ENCODE measurements around the gene POLD2.

Gene POLD2

GRCh38 chr7:44123190-44124003, at the start of gene POLD2:
Gene POLD2, minus strand, starts transcription at chr7:44123548. Its CDS starts 1,495 bp downstream, at chr7:44122053.
- DNase-seq, result peak; percentile 98

- no peak for DNase-seq
Observed at GRCh38 chr7:44172803-44173424, 49.6 kb upstream of the POLD2 start.

DNA sequence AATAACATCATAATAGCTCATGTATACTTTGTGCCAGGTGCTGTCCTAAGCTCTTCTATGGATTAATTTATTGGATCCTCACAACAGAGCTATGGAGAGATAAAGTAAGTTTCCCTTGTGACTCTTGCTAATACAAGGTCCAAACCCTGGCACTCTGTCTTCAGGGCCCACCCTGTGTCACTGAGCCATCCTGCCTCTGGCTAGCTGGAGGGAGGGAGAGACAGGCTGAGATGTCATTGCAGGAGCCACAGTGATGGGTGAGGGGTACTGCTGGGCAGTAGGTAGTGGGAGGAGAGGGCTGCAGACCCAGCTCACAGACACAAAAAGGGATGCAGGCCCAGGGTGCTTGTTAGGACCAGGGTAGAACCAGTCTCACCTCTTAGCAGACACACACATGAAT, 49.0 kb upstream of the POLD2 start:
- DNase-seq, result peak; percentile 28

DNA sequence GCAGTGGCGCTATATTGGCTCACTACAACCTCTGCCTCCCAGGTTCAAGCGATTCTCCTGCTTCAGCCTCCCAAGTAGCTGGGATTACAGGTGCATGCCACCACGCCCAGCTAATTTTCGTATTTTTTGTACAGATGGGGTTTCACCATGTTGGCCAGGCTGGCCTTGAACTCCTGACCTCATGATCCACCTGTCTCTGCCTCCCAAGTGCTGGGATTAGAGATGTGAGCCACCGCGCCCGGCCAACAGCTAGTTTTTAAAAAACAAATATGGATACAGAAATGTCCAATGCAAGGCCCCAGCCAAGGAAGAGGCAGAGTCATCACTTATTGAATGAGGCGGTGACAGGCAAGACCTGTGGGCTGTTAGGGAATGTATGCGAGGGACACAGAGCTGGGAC, 48.6 kb upstream of the POLD2 start:
- peak; percentile 15 for DNase-seq

GRCh38 chr7:44167920-44168319, 44.6 kb upstream of the POLD2 start:
- no peak for DNase-seq

- no peak for DNase-seq
Observed at GRCh38 chr7:44163591-44163990, 40.2 kb upstream of the POLD2 start.

GRCh38 chr7:44162785-44163395, 39.5 kb upstream of the POLD2 start:
- peak; percentile 30 for DNase-seq

DNA sequence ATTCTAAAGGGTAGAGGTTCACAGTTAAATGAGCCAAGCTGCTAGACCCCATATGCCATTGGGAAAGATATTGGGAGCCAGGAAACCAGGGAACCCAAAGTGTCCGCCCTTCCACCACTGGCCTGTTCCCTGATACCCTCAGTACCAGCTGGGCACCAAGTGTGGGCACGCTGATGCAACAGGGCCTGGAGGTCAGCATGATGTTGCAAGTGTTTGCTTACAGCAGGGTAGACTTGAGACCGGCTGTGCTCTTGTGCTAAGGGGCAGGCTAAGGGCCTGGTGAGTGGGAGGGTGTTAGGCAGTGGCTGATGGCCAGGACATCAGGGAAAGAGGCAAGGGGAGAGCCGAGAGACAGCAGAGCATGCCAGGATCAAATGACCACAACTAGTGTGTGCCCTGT, 38.8 kb upstream of the POLD2 start:
- peak; percentile 22 for DNase-seq

- peak; percentile 36 for DNase-seq
Observed at GRCh38 chr7:44161371-44161770, 38.0 kb upstream of the POLD2 start.

DNA sequence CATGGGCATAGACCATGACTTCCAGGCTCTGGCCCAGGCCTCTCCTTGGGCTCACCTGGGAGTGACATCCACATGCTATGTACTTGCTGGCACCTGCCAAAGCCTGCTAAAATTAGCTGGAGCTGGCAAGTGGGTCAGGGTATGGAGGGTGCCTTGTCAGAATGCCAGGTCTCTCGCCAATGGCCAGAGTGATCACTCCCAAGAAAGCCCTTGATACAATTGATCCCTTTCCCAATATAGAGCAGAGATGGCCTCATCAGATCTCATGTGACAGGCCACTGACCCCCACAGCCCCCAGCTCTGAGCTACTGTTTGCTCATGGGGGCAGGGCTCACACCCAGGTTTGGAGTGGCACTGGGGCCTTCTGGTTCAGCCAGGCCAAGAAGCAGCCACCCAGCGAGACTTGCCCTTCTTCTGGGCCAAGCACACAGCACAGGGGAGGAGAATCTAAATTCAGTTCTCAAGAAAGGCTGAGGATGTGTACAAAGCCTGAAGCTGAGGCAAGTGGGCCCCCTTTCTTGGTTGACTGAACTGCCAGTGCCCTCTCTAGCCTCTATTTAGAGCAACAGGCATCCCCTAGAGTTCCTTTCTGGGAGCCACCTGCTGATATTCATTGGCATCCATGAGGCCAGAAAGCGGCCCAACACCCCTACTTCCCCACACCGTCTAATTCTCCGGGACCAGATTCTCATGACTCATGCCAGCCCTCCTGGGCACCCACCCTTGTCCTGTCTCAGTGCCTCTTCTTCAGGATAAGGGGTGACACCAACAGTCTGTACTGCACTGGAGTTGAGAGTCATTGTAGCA, 36.7 kb upstream of the POLD2 start:
- peak; percentile 41 for DNase-seq

DNA sequence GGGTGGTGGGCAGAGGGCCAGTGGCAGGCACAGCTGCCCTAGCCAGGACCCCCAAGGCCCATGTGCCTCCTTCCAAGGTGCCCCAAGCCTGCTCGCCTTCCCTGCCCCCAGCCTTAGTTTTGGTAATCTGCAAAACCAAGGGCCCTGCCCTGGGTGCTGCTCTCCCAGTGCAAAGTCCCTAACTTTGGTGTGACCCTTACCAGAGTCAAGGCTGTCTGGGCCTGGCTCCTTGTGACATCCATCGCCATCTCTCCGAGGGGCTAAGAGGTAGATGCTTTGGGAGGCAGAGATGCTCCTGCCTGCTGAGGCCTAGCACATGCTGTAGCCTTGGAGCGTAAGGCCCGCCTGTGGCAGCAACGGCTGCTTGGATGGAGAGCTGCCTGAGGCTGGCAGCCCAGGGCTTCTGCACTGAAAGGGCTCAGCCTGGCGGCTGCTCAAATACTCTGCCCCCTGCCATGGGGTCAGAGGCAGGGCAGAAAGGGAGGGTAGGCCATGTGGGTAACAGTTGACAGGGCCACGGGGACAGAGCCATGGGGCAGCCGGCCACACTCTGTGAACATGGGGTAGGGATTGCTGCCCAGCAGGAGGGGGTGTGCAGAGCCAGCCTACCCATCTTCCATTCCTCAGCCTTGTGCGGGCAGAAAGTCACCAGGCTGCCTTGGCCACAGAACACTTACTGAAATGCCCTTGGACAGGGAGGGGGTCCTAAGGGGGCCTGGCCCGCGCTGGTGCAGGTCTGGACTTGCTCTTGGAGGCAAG, 35.7 kb upstream of the POLD2 start:
- DNase-seq, result peak; percentile 35

DNA sequence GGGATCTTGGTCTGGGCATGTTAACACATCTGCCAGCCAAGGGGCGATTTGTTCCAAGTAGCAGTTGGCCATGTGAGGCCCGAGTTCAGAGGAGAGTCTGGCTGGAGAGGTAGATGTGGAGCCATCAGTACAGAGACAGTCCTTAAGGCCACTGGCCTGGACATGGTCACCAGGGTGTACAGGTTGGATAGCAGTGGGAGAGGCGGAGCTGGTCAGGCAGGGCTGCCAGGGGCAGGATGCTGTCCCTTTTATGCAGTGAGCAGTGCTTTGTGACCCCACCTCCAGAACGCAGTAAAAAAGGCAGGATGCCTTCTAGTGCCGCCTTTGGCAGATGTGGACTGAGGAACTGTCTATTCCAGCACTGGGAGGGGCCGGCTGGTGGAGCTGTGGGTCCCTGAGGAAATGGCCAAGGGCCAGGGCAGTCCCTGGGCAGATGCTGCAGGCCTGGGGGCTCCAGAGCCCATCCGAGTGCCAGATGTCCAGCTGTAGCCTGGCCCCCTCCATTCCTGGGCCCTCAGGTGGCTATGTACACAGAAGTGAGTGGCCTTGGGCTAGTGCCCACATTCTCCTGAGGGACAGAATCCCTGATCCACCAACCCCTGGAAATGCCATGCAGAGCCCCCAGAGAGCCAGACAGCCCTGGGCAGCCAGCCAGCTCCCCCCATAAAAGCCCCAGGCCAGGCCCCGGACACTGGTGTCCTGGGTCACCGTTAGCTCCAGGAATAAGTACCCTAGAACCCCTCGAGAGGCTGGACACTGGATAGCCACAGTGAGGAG, 34.9 kb upstream of the POLD2 start:
- DNase-seq, result peak; percentile 40

DNA sequence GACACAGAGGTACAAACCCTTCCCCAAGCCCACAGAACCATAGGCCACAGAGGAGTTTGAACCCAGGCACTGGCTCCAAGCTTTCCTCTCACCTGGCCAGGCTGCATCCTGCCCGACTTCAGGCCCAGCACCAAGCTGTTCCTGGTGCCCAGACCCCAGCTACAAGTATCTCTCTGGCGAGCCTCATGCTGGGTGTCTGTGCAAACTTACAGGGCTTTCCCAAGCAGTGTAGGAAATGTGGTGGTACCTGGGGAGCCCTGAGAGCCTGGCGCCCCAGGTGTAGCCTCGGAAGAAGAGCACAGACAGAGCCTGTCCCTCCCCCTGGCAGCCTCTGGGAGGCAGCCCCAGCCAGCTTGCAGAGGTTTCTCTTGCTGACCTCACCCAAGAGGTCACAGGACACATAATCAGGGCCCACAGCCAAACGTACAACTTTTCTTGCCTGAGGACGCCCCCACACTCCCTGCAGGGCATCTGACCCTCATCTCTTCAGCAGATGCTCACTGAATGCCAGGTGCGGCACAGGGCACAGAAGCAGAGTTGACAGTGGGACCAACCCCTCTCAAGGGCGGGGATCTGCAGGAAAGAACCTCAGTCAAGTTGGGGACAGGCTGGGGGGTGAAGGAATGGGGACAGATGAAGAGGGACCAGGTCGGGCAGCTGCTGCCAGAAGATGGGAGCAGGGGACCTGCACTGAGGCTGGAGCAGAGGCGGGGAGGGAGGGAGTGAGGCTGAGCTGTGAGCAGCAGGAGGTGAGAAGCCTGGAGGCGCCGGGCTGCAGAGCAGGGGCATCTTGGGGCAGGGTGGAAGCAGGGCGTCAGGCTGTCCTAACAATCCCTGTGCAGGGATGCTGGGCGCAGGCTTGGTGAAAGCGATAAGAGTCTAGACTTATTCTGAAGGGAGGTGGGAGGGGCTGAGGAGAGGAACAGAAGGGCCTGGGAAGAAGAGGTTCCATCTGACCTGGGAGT, 34.0 kb upstream of the POLD2 start:
- peak; percentile 42 for DNase-seq

DNA sequence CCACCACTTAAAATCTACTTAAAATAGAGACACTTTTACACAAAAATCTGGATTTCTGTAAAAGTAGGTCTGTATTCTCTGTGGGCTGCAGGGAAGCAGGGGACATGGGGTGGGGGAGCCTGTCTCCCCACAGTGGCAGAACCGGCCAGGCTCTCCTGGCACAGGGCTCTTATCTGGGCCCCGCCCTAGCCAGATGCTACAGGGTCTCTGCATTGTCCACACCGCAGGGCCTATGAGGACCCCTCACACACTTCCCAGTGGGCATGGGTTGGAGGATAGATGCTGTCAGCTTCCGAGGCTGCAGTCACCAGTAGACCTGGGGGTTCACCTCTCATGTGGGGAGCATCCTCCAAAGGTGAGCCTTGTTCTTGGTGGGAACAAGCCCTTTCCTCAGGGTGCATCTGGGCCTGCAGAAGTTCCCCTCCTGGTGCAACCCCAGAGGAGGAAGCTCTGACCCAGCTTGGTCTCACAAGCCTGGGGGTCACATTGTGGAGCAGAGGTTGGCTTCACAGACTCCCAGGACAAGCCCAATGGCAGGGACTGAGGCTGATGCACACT, 33.2 kb upstream of the POLD2 start:
- DNase-seq, result peak; percentile 40

GRCh38 chr7:44155191-44156185, 32.1 kb upstream of the POLD2 start:
- DNase-seq, result peak; percentile 43

GRCh38 chr7:44154703-44155102, 31.4 kb upstream of the POLD2 start:
- peak; percentile 22 for DNase-seq

- peak; percentile 36 for DNase-seq
Observed at GRCh38 chr7:44153948-44154335, 30.6 kb upstream of the POLD2 start.
